ENCODE results near the gene CSMD2.

The CSMD2 gene

GRCh38 chr1:33655496-33655895 lies 509.5 kb downstream of the CSMD2 start:
- Histone ChIP-seq H3K9ac (ENCODE audit: low read length) (no peak overlapping the region), H3K9me3 (ENCODE audit: insufficient read depth, low read length) (no peaks in the 10 kb centered on the region), H3K27me3 (ENCODE audit: low read length) (no peaks in the 10 kb centered on the region), H4K20me1 (ENCODE audit: low read depth, low read length) (no peaks in the 10 kb centered on the region), H3K9me2 (replicated peaks; ENCODE audit: insufficient read depth, low read length) (no peaks in the 10 kb centered on the region), H3K27ac (ENCODE audit: low read depth, low read length) (no peak overlapping the region), H3K4me3 (ENCODE audit: insufficient read depth, low read length, poor library complexity, severe bottlenecking) (no peak overlapping the region), H3K4me2 (ENCODE audit: low read depth, low read length, poor library complexity, severe bottlenecking) (no peak overlapping the region), H3F3A (ENCODE audit: insufficient read depth) (no peaks in the 10 kb centered on the region), H3K79me2 (ENCODE audit: insufficient read depth, low read length) (no peaks in the 10 kb centered on the region), H2AFZ (ENCODE audit: low read depth, low read length, severe bottlenecking) (no peak overlapping the region), H3K36me3 (ENCODE audit: low read length) (no peaks in the 10 kb centered on the region)
- TF ChIP-seq CTCF (IDR thresholded peaks at IDR 0.05; ENCODE audit: insufficient read depth, low read length, poor library complexity, severe bottlenecking): no peak
- no peak for TF ChIP-seq EZH2phosphoT487 (conservative IDR thresholded peaks at IDR 0.05; ENCODE audit: low read length)

GRCh38 chr1:33654267-33654834 lies 510.7 kb downstream of the CSMD2 start:
- H3K36me3 ChIP-seq (ENCODE audit: low read length): no peaks in the 10 kb centered on the region
- no peak overlapping the region for H3K9ac ChIP-seq (ENCODE audit: low read length)
- no peak overlapping the region for H3K4me2 ChIP-seq (ENCODE audit: low read depth, low read length, poor library complexity, severe bottlenecking)
- no peak overlapping the region for H3K4me3 ChIP-seq (ENCODE audit: insufficient read depth, low read length, poor library complexity, severe bottlenecking)
- no peaks in the 10 kb centered on the region for H3K9me2 ChIP-seq (replicated peaks; ENCODE audit: insufficient read depth, low read length)
- no peaks in the 10 kb centered on the region for H3K27me3 ChIP-seq (ENCODE audit: low read length)
- no peak overlapping the region for H3K27ac ChIP-seq (ENCODE audit: low read depth, low read length)
- H2AFZ ChIP-seq (ENCODE audit: low read depth, low read length, severe bottlenecking): no peak overlapping the region
- no peaks in the 10 kb centered on the region for H3K9me3 ChIP-seq (ENCODE audit: insufficient read depth, low read length)
- no peak for TF ChIP-seq EZH2phosphoT487 (conservative IDR thresholded peaks at IDR 0.05; ENCODE audit: low read length)
- no peak for TF ChIP-seq CTCF (IDR thresholded peaks at IDR 0.05; ENCODE audit: insufficient read depth, low read length, poor library complexity, severe bottlenecking)
- H3K79me2 ChIP-seq (ENCODE audit: insufficient read depth, low read length): no peaks in the 10 kb centered on the region
- H4K20me1 ChIP-seq (ENCODE audit: low read depth, low read length): no peaks in the 10 kb centered on the region
- no peaks in the 10 kb centered on the region for H3F3A ChIP-seq (ENCODE audit: insufficient read depth)

- TF ChIP-seq EZH2phosphoT487 (conservative IDR thresholded peaks at IDR 0.05; ENCODE audit: low read length): no peak
- TF ChIP-seq CTCF (IDR thresholded peaks at IDR 0.05; ENCODE audit: insufficient read depth, low read length, poor library complexity, severe bottlenecking): no peak
- Histone ChIP-seq H3K27ac (ENCODE audit: low read depth, low read length) (no peak overlapping the region), H3K9ac (ENCODE audit: low read length) (no peak overlapping the region), H3K4me3 (ENCODE audit: insufficient read depth, low read length, poor library complexity, severe bottlenecking) (no peak overlapping the region), H2AFZ (ENCODE audit: low read depth, low read length, severe bottlenecking) (no peak overlapping the region), H3K4me2 (ENCODE audit: low read depth, low read length, poor library complexity, severe bottlenecking) (no peak overlapping the region), H3K9me3 (ENCODE audit: insufficient read depth, low read length) (no peaks in the 10 kb centered on the region), H3K36me3 (ENCODE audit: low read length) (no peaks in the 10 kb centered on the region), H3K79me2 (ENCODE audit: insufficient read depth, low read length) (no peaks in the 10 kb centered on the region), H4K20me1 (ENCODE audit: low read depth, low read length) (no peaks in the 10 kb centered on the region), H3K9me2 (replicated peaks; ENCODE audit: insufficient read depth, low read length) (no peaks in the 10 kb centered on the region), H3F3A (ENCODE audit: insufficient read depth) (no peaks in the 10 kb centered on the region), H3K27me3 (ENCODE audit: low read length) (no peaks in the 10 kb centered on the region)
Measured at GRCh38 chr1:33653226-33653625, 511.8 kb downstream of the CSMD2 start.
